HT1080 (cell line): ENCODE results near the gene NANOG. TPM values are rescaled to one million over a fixed set of nuclear protein-coding genes. Genes with fewer than 3 reads are reported as not detected.

Source experiments
- small RNA-seq: library from RNA; depleted of rRNA; stranded (forward); fragments of <200 nt; gene quantifications from one replicate; pipeline ENCODE3, GENCODE V24; 2014
- total RNA-seq: library from RNA; depleted of rRNA; stranded (reverse); fragments of >200 nt; shearing (Covaris generic); gene quantifications from 2 replicates; pipeline ENCODE4 v1.2.3, GENCODE V29; 2014; rRNA removed

Gene NANOG
- total RNA-seq, 1 experiment from 2014 or later: not detected

Small RNAs within 50 kb of the gene (small RNA-seq; reads per million reads assigned to genes)
- gene RF00019: not detected

Other genes with a start within 250 kb of the NANOG start
- not detected in 2 replicates for gene APOBEC1, start 123.5 kb upstream of the NANOG start, total RNA-seq
- not detected in 2 replicates for gene GDF3, start 93.6 kb upstream of the NANOG start, total RNA-seq
- not detected in 2 replicates for gene DPPA3, start 78.0 kb upstream of the NANOG start, total RNA-seq
- not detected in 2 replicates for gene CLEC4C, start 42.0 kb upstream of the NANOG start, total RNA-seq
- gene NANOGNB, start 24.2 kb upstream of the NANOG start, total RNA-seq: not detected in 2 replicates
- 0.13 TPM in 1 of 2 replicates, not detected in the other for gene SLC2A14, start 83.5 kb downstream of the NANOG start, total RNA-seq
- gene SLC2A3, start 146.8 kb downstream of the NANOG start, total RNA-seq: 12.0 and 17.0 TPM in 2 replicates
- gene FOXJ2, start 243.3 kb downstream of the NANOG start, total RNA-seq: 5.8 and 7.4 TPM in 2 replicates